ENCODE data around the gene CD53. TPM values are rescaled to one million over a fixed set of nuclear protein-coding genes. Genes with fewer than 3 reads are reported as not detected.

The CD53 gene
- total and polyA plus RNA-seq, 2 of the 4 experiments (the other 2 are of a cell fraction), result not detected

DNA sequence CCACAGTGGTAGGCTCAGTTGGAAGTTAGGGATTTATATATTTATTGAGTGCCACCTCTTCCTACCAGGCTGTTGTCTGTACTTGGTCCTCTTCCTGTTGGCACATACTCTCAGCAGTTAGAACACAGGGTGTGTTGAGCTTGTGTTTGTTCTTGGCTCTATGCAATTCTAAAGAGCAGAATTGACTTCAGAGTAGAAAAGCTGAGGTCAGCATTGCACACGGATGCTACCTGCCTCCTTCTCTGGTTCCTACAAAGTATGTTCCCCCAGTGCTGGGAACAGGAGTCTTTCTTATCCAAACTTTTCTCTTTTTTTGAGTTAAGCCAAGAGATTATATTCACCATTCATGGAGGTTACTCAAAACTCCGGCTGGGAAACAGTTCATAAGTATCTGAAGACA, 16.5 kb upstream of the CD53 start:
- Histone ChIP-seq H4K91ac (ENCODE audit: insufficient read depth, low read depth, low read length) (no peak overlapping the region), H4K8ac (ENCODE audit: low read depth in 2 of 2, low read length in 2 of 2) (no peak overlapping the region), H2AFZ (replicated peaks; ENCODE audit: low read length, poor library complexity) (no peak overlapping the region), H3K4me3 (ENCODE audit: insufficient read depth, low read depth, low read length) (no peak overlapping the region), H3K36me3 (ENCODE audit: control insufficient read depth, insufficient read depth, low read length) (no peaks in the 10 kb centered on the region), H2BK5ac (ENCODE audit: low read depth, low read length, poor library complexity, severe bottlenecking) (no peak overlapping the region), H3K9me3 (ENCODE audit: control insufficient read depth, insufficient read depth, low read length) (no peaks in the 10 kb centered on the region), H3K4me1 (ENCODE audit: control insufficient read depth, insufficient read depth, low read length) (no peaks in the 10 kb centered on the region), H3K4me2 (ENCODE audit: low read depth, low read length) (no peak overlapping the region), H3K18ac (ENCODE audit: low read depth, low read length) (no peak overlapping the region), H3K4ac (ENCODE audit: low read depth, low read length) (no peak overlapping the region), H3K27me3 (ENCODE audit: control insufficient read depth, insufficient read depth, low read length) (no peaks in the 10 kb centered on the region), H2AK9ac (replicated peaks; ENCODE audit: low read depth, low read length, poor library complexity) (no peak overlapping the region), H3K9ac (ENCODE audit: low read depth, low read length) (no peak overlapping the region), H4K5ac (ENCODE audit: low read depth, low read length) (no peak overlapping the region), H2AK5ac (ENCODE audit: low read depth, low read length) (no peak overlapping the region), H2BK120ac (ENCODE audit: low read depth, low read length) (no peak overlapping the region), H4K20me1 (ENCODE audit: insufficient read depth, low read length) (no peaks in the 10 kb centered on the region), H3K27ac (ENCODE audit: insufficient read depth, low read length) (no peak overlapping the region), H3K56ac (ENCODE audit: extremely low read depth, insufficient read depth, low read length) (no peak overlapping the region), H3K23ac (ENCODE audit: low read depth, low read length) (no peak overlapping the region), H3K9me1 (ENCODE audit: insufficient read depth, low read length) (no peaks in the 10 kb centered on the region), H3K14ac (replicated peaks; ENCODE audit: low read depth, low read length) (no peak overlapping the region), H2BK20ac (ENCODE audit: low read depth, low read length) (no peak overlapping the region), H3K79me1 (ENCODE audit: low read depth in 1 of 2, low read length in 2 of 2) (no peaks in the 10 kb centered on the region), H2BK15ac (ENCODE audit: low read depth, low read length) (no peak overlapping the region)
- intact Hi-C loops (cut with micrococcal nuclease), result no loop called here
- CTCF ChIA-PET, result interaction anchor here (1.8 kb wide), 1 partner anchor 174 kb away, joined by 6 read pairs; no protein-coding TSS in a partner anchor
- POLR2A ChIA-PET (ENCODE audit: unreplicated experiment), result no interaction called here
- no CpG with 5 or more reads among the region's 2 CpGs for WGBS, 2 experiments (ENCODE audit: extremely low coverage in 2 of 2, insufficient read length in 1 of 2)
- dilution Hi-C loops (cut with HindIII; ENCODE audit: low sequenced_read_pairs, unreplicated experiment), result no loop called here
- no peak for DNase-seq
- in situ Hi-C loops (cut with MboI; ENCODE audit: low sequenced_read_pairs), result no loop called here
- BruUV-seq (replicated peaks), result no TSS peak
- no peak for TF ChIP-seq MXI1 (IDR thresholded peaks at IDR 0.05; ENCODE audit: borderline replicate concordance, low read depth, low read length)
- TF ChIP-seq MAFK (IDR thresholded peaks at IDR 0.05; ENCODE audit: low read depth, low read length), result peak; percentile 65
- no peak for ATAC-seq (ENCODE audit: low read depth)

All from IMR-90 (cell line).